GM12891 (cell line): ENCODE measurements around the gene AIG1.

Source experiments
- POLR2A ChIP-seq: IDR thresholded peaks from 2 replicates; pipeline ENCODE4 v1.6.1; 2011; ENCODE audit warnings: low read depth, low read length, control low read depth
- POLR2AphosphoS5 ChIP-seq: IDR thresholded peaks from 2 replicates; pipeline ENCODE4 v1.6.1; 2011; ENCODE audit warnings: low read depth, low read length, control low read depth
- POU2F2 ChIP-seq: IDR thresholded peaks from 2 replicates; pipeline ENCODE4 v1.6.1; 2011; ENCODE audit warnings: low read depth, mild to moderate bottlenecking, control low read depth, low read length, moderate library complexity
- TAF1 ChIP-seq: IDR thresholded peaks from 2 replicates; pipeline ENCODE4 v1.6.1; 2011; ENCODE audit warnings: low read depth, low read length, control low read depth

- no peak for TF ChIP-seq TAF1
- no peak for TF ChIP-seq POLR2AphosphoS5
- TF ChIP-seq POLR2A: no peak
- TF ChIP-seq POU2F2: no peak
Measured at GRCh38 chr6:143112837-143113236, 52.1 kb downstream of the AIG1 start.
